Large intestine (tissue), 3 donors: Measurements from ENCODE around the gene ETS1. TPM values are rescaled to one million over a fixed set of nuclear protein-coding genes. Genes with fewer than 3 reads are reported as not detected.

Source experiments
- DNase-seq, 2 donors: peaks; one replicate each; pipeline versions ENCODE4 v3.0.0 to v3.0.0-alpha.2; 2013
- H3K27ac ChIP-seq: one replicate; pipeline ENCODE4 v1.5.1; 2013; ENCODE audit warnings: low read length
- H3K27me3 ChIP-seq: 2 replicates; pipeline ENCODE4 v1.6.1; 2013; ENCODE audit warnings: low read length; ENCODE audit not compliant: control insufficient read depth, insufficient read depth
- H3K36me3 ChIP-seq: 2 replicates; pipeline ENCODE4 v1.6.1; 2013; ENCODE audit warnings: low read length; ENCODE audit not compliant: control insufficient read depth, insufficient read depth
- H3K4me1 ChIP-seq: one replicate; pipeline ENCODE4 v1.6.1; 2013; ENCODE audit warnings: low read length; ENCODE audit not compliant: control insufficient read depth, insufficient read depth
- H3K4me3 ChIP-seq: one replicate; pipeline ENCODE4 v1.5.1; 2013; ENCODE audit warnings: low read length
- H3K9me3 ChIP-seq: one replicate; pipeline ENCODE4 v1.6.1; 2013; ENCODE audit warnings: mild to moderate bottlenecking, low read depth, low read length, moderate library complexity; ENCODE audit not compliant: control insufficient read depth
- WGBS: methylation state at CpG from one replicate; pipeline ENCODE4 v1.1.5; 2013; ENCODE audit warnings: low lambda C conversion rate; ENCODE audit not compliant: insufficient coverage; 5-methylcytosine and 5-hydroxymethylcytosine counted together
- polyA plus RNA-seq: library from polyadenylated mRNA; unstranded; fragments of 120-200 nt; gene quantifications from one replicate; pipeline ENCODE4 v1.2.1, GENCODE V29; 2013

ETS1 gene
- polyA plus RNA-seq, 1 donor, result 40.8 TPM

GRCh38 chr11:128595221-128595620 is 7.9 kb upstream of the ETS1 start:
- Histone ChIP-seq H3K27ac (no peak overlapping the region), H3K4me1 (no peaks in the 10 kb centered on the region), H3K27me3 (peaks cover 46% of the 10 kb centered on the region), H3K36me3 (no peaks in the 10 kb centered on the region), H3K9me3 (no peaks in the 10 kb centered on the region), H3K4me3 (no peak overlapping the region)
- no peak for DNase-seq
- 40% methylated on average over 1 of the region's 3 CpGs for WGBS

DNA sequence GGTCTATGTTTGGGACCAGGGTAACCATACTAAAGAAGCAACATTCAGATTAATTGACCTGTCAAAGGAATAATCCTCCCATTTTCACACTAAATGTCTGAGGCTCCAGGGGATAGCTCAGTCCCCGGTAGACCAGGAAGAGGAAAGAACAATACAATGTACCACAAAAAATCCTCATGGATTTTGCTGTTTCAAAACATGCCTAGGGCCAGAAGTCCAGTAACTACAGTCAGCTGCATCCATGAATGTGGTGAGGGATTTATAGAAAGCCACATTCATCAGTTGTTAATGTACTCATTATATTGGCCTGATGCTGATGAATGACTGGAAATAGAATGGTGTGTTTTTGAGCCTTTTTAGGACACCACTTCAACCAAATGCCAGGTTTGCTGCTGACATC is 6.9 kb upstream of the ETS1 start:
- Histone ChIP-seq H3K9me3 (no peaks in the 10 kb centered on the region), H3K27me3 (peaks cover 46% of the 10 kb centered on the region), H3K4me3 (no peak overlapping the region), H3K4me1 (no peaks in the 10 kb centered on the region), H3K36me3 (no peaks in the 10 kb centered on the region), H3K27ac (no peak overlapping the region)
- no CpG with 5 or more reads among the region's 1 CpG for WGBS
- DNase-seq, result no peak

GRCh38 chr11:128593281-128593680 is 5.9 kb upstream of the ETS1 start:
- Histone ChIP-seq H3K4me3 (no peak overlapping the region), H3K4me1 (no peaks in the 10 kb centered on the region), H3K27ac (no peak overlapping the region), H3K9me3 (no peaks in the 10 kb centered on the region), H3K27me3 (peaks cover 46% of the 10 kb centered on the region), H3K36me3 (no peaks in the 10 kb centered on the region)
- WGBS, result 86% methylated on average over 1 of the region's 4 CpGs
- DNase-seq, result no peak

DNA sequence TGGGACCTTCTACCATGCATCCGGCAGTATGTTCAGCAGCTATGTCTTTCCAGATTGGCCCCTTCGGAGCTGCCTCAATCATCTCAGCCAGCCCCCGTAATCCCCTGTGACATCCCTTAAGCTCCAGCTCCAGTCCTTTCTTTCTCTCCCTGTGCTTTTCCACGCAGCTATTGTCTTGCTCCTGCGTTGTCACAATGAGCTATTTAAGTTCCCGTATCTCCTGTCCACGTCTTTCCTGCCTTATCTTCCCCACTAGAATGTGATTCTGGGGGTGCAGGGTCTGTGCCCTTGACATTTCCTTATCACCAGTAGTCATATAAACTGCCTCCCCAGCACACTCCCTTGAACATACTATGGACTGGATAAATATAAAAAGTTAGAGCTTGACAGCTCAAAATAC is 5.1 kb upstream of the ETS1 start:
- Histone ChIP-seq H3K36me3 (no peaks in the 10 kb centered on the region), H3K27me3 (peaks cover 49% of the 10 kb centered on the region), H3K4me1 (no peaks in the 10 kb centered on the region), H3K4me3 (no peak overlapping the region), H3K27ac (no peak overlapping the region), H3K9me3 (no peaks in the 10 kb centered on the region)
- DNase-seq, result no peak
- 60% methylated on average over 1 of the region's 7 CpGs for WGBS

DNA sequence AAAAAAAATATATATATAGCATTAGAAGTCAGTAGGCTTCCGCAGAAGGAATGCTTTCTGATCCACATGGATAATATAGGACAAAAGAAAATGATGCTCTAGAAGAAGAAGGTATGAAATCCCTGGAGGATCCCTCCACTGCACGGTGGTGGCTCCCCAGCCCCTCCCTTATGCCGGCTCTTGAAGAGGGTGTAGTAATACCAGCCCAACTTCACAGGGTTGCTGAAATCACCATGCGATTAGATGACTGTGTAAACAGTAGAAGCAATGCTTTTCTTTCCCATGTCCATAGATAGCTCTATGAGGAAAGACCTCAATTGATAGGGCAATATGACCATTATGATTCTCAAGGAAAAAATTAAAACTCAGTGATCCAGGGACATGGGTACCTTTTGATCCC is 3.2 kb upstream of the ETS1 start:
- 86% methylated on average over 1 of the region's 4 CpGs for WGBS

DNA sequence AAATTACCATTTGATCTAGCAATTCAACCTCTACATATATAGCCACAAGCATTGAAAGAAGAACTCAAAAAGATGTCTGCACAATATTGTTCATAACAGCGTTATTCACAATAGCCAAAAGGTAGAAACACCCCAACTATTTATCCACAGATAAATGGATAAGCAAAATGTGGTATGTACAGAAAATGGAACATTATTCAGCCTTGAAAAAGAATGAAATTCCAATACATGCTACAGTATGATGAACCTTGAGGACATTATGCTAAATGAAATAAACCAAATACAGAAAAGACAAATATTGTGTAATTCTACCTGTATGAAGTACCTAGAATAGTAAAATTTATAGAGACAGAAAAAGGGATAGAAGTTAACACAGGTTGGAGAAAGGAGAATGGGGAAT is 2.6 kb upstream of the ETS1 start:
- 60% methylated on average over 1 of the region's 1 CpG for WGBS
- H3K36me3 ChIP-seq, result no peaks in the 10 kb centered on the region
- no peak for DNase-seq
- no peaks in the 10 kb centered on the region for H3K9me3 ChIP-seq
- H3K27me3 ChIP-seq, result peaks cover 57% of the 10 kb centered on the region
- H3K4me3 ChIP-seq, result no peak overlapping the region
- H3K27ac ChIP-seq, result no peak overlapping the region
- no peaks in the 10 kb centered on the region for H3K4me1 ChIP-seq

More for the DNA sequence above, 3.2 kb upstream of the ETS1 start:
- H3K36me3 ChIP-seq, result no peaks in the 10 kb centered on the region
- no peaks in the 10 kb centered on the region for H3K9me3 ChIP-seq
- H3K27me3 ChIP-seq, result peaks cover 53% of the 10 kb centered on the region
- no peaks in the 10 kb centered on the region for H3K4me1 ChIP-seq
- H3K4me3 ChIP-seq, result no peak overlapping the region
- H3K27ac ChIP-seq, result no peak overlapping the region
- no peak for DNase-seq

DNA sequence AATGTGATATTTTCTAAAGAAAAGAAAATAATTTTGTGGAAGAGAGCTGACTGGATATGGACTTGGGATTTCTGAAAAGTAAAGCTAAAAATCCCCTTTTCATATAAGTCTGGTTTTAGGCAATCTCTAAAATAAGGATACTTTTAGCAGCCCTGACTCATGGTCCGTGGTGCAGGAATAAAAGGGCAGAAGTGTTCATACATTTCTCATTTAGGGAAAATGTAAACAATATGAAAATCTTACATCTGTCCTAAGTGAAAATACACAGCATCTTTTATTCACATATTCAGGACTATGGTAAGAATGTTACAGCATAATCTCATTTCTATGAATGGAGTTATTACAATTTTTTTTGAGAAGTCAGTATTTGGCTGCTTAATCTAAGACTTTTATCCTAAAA is 735 bp upstream of the ETS1 start:
- no peaks in the 10 kb centered on the region for H3K9me3 ChIP-seq
- H3K27me3 ChIP-seq, result peaks cover 48% of the 10 kb centered on the region
- 80% methylated on average over 1 of the region's 1 CpG for WGBS
- no peak overlapping the region for H3K27ac ChIP-seq
- DNase-seq, result no peak
- no peaks in the 10 kb centered on the region for H3K36me3 ChIP-seq
- no peak overlapping the region for H3K4me3 ChIP-seq
- H3K4me1 ChIP-seq, result no peaks in the 10 kb centered on the region

DNA sequence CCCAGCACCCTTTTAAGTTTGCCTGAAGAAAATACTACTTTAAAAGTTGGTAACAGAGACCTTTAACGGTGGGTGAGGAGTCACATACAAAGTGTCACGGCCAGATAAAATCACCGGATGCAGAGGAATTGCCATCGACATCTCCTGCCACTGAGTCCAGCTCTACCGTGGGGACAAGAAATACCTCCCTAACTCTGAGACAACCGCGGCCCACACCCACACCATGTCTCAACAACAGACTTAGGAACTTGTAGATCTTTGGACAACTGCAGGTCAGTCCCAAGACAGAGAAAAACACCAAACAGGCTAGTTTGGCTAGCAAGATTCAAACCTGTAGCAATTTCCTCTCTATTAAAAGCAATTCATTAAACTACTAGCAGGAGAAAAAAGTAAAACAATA is 669 bp downstream of the ETS1 start:
- peaks cover 45% of the 10 kb centered on the region for H3K27me3 ChIP-seq
- DNase-seq, result no peak
- H3K4me1 ChIP-seq, result no peaks in the 10 kb centered on the region
- no peak overlapping the region for H3K4me3 ChIP-seq
- H3K9me3 ChIP-seq, result no peaks in the 10 kb centered on the region
- no peaks in the 10 kb centered on the region for H3K36me3 ChIP-seq
- no CpG with 5 or more reads among the region's 7 CpGs for WGBS
- no peak overlapping the region for H3K27ac ChIP-seq

DNA sequence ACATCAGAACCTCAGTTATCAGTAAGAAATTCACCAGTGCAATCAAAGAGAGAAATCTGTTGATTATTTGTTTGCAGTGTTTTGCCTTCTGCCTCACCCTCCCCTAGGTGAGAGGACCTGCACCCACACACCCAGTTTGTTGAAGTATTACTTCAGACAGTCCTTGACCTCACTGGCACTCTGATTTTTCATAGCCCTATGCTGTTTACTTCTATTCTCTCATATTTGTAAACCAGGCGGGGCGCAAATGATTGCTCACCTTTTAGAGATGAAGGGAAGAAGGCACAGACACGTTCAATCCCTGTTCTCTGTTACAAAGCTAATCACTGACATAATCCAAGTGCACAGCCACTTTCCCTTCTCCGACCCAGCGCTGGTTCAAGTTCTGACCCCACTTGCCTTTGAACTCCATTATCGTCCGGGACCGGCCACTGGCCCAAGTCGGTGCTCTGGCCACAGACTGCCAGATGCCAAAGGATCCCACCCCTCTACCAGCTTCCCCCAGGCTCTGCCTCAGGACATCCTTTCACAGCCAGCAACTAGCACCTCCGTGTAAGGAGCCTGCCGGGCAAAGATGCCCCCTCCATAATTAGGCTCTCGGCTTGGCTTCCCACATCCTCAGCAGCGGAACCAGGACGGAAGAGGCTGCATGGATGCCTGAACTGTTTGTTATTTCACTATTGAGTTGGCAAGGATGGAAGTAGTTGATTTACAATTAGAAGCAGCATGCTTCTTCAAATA is 1.7 kb downstream of the ETS1 start:
- Histone ChIP-seq H3K4me3 (no peak overlapping the region), H3K36me3 (no peaks in the 10 kb centered on the region), H3K27me3 (peaks cover 41% of the 10 kb centered on the region), H3K27ac (no peak overlapping the region), H3K9me3 (no peaks in the 10 kb centered on the region), H3K4me1 (no peaks in the 10 kb centered on the region)
- DNase-seq, result no peak
- WGBS, result no CpG with 5 or more reads among the region's 14 CpGs

DNA sequence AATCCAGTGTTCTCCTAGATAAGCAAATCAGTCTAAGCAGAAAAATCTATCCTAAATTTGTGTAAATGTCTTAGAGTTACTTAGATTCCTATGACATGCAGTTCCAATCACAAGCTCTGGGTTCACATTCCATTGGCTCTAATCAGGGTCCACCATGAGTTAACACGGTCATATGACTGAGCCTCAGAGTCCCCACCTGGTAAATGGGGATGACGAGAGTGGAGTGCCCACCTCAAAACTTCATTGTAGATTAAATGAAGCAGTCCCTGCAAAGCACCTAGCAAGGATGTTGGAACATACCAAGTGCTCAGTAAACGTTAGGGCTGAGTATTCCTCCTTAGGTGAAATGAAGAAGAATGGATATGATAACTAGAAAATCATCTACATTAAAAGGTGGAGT is 3.1 kb downstream of the ETS1 start:
- 60% methylated on average over 1 of the region's 3 CpGs for whole genome bisulfite sequencing
- Histone ChIP-seq H3K27ac (no peak overlapping the region), H3K4me3 (no peak overlapping the region), H3K4me1 (no peaks in the 10 kb centered on the region), H3K9me3 (no peaks in the 10 kb centered on the region), H3K36me3 (no peaks in the 10 kb centered on the region), H3K27me3 (peaks cover 43% of the 10 kb centered on the region)
- no peak for DNase-seq
